AG09319 (cell line): ENCODE results near the gene ARHGAP42.

Source experiments
- DNase-seq: peaks from one replicate; pipeline ENCODE4 v3.0.0-alpha.2; 2010; ENCODE audit warnings: low read depth; ENCODE audit errors: extremely low read depth
- TF ChIP-seq, protein P1 (sequence below): IDR thresholded peaks from 2 replicates; pipeline ENCODE4 v1.5.1; 2011; ENCODE audit warnings: low read depth, mild to moderate bottlenecking, inconsistent platforms, low read length, moderate library complexity

ARHGAP42 gene

GRCh38 chr11:100759856-100760255 lies 72.8 kb downstream of the ARHGAP42 start:
- no peak for DNase-seq

DNA sequence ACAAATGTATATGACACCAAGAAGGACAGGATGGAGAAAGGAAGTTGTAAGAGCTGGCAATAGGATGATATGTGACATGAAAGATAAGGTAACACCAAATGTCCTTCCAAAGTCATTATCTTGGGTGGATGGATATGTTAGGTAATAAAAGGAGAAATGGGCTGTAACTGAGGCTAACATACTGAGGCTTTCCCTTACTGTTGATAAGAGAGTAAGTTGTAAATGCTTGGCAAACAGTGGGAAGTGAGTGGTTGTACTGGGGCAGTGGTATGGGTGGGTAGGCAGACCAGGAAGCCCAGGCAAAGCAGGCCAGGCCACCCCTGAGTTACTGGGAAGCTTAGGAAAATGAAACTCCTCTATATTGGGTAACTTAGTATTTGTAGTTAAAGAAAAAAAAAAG lies 73.7 kb downstream of the ARHGAP42 start:
- TF ChIP-seq, protein P1, sequence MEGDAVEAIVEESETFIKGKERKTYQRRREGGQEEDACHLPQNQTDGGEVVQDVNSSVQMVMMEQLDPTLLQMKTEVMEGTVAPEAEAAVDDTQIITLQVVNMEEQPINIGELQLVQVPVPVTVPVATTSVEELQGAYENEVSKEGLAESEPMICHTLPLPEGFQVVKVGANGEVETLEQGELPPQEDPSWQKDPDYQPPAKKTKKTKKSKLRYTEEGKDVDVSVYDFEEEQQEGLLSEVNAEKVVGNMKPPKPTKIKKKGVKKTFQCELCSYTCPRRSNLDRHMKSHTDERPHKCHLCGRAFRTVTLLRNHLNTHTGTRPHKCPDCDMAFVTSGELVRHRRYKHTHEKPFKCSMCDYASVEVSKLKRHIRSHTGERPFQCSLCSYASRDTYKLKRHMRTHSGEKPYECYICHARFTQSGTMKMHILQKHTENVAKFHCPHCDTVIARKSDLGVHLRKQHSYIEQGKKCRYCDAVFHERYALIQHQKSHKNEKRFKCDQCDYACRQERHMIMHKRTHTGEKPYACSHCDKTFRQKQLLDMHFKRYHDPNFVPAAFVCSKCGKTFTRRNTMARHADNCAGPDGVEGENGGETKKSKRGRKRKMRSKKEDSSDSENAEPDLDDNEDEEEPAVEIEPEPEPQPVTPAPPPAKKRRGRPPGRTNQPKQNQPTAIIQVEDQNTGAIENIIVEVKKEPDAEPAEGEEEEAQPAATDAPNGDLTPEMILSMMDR, result no peak
- no peak for DNase-seq

More at GRCh38 chr11:100759856-100760255, 72.8 kb downstream of the ARHGAP42 start:
- TF ChIP-seq, protein P1, result no peak

GRCh38 chr11:100761841-100762240 lies 74.8 kb downstream of the ARHGAP42 start:
- TF ChIP-seq, protein P1, result no peak
- DNase-seq, result no peak

DNA sequence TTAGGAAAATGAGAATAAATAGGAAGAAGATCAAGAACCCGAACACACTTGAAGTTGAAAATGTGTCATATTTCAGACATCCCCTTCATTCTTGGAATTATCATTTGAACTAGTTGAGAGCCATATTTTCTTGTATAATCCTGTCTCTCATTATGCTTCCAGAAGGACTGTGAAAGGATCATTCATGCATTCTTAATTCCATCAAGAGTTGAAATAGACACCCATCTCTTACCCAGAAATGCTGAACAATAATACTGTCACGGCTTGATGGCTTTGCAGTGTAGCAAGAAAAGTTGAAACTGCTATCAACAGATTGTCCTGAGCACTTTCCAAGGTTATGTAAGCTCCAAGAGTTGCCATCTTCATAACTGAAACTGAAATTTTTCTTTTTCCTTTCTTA lies 79.7 kb downstream of the ARHGAP42 start:
- TF ChIP-seq, protein P1, result no peak
- no peak for DNase-seq

DNA sequence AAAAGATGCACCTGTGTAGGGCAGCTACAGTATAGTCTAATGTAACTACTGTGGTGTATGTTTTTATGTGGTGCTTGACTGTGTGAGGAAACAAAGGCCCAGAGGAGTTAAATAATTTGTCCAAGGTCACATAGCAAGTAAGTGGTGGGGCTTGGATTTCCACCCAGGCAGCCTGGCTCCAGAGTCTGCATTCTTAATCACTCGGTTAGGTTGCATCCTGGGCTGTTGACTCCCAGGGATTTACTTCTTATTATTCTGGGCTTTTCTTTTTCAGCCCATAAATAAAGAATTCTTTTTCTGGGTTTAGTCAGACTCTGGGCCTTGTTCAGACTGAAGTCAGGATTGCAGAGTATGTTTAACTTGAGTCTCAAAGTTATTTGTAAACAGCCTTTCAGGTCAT lies 82.1 kb downstream of the ARHGAP42 start:
- TF ChIP-seq, protein P1, result no peak
- no peak for DNase-seq

DNA sequence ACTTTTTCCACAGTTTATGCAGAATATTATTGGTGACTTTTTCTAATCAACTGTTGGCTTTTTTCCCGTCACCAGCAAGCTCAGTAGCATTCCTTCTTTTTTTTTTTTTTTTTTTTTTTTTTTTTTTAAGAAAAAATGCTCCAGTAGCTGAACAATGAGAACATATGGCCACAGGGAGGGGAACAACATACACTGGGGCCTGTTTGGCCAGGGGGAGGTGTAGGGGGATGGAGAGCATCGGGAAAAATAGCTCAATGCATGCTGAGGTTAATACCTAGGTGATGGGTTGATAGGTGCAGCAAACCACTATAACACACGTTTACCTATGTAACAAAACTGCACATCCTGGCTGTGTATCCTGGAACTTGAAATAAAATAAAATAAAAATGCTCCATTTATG lies 82.5 kb downstream of the ARHGAP42 start:
- DNase-seq, result no peak
- TF ChIP-seq, protein P1, result no peak

GRCh38 chr11:100774132-100774531 lies 87.0 kb downstream of the ARHGAP42 start:
- no peak for DNase-seq
- TF ChIP-seq, protein P1, result no peak
